SH-SY5Y (cell line): ENCODE results near the gene EML3.

Source experiments
- GATA2 ChIP-seq: IDR thresholded peaks from 2 replicates; pipeline ENCODE4 v1.6.1; 2011; ENCODE audit warnings: mild to moderate bottlenecking, low read depth, low read length
- GATA3 ChIP-seq: IDR thresholded peaks from 2 replicates; pipeline ENCODE4 v1.6.1; 2011; ENCODE audit warnings: low read depth, mild to moderate bottlenecking, low read length, moderate library complexity

DNA sequence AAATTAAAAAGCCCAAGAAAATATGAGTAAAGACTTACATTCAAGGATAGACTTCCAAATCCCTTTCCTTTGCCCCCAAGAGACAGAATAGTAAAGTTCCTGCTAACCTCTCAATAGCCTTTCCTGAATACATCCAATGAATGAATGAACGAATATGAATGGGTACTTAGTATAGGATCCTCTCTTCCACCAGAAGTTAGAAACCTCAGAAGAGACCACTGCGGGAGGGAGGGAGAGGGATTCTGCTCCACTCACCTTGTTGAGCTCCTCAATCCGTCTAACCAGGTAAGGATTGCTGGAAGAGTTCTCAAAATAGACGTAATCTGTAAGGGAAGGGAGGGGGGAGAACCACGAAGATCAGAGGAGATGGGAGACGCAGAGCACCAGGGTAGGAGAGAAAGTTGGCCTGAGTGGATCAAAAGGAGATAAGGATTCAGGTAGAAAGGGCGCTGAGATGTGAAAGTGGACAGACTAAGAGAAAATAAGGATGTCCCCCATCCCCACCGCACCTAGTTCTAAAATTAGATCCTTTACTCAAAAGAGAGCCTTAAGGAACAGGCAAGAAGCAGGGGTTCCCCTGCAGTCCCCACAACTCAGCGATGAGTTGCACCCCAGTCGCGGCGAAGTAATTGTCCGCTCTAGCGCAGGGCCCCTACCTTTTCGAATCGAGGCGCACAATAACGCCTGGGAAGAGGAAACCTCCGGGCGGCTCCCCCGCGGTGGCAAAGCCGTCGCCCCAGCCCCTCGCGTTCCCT, 12.0 kb downstream of the EML3 start:
- TF ChIP-seq GATA2 = no peak
- no peak for TF ChIP-seq GATA3
